Measurements from ENCODE around the gene ADM5. TPM values are rescaled to one million over a fixed set of nuclear protein-coding genes. Genes with fewer than 3 reads are reported as not detected.

Gene ADM5
- total and polyA plus RNA-seq, 10 of the 15 experiments (the other 5 are each of a cell fraction or from before 2014, with no cell fraction given) = 0.05 to 6.0 (median 1.2) TPM; not detected in 1

DNA sequence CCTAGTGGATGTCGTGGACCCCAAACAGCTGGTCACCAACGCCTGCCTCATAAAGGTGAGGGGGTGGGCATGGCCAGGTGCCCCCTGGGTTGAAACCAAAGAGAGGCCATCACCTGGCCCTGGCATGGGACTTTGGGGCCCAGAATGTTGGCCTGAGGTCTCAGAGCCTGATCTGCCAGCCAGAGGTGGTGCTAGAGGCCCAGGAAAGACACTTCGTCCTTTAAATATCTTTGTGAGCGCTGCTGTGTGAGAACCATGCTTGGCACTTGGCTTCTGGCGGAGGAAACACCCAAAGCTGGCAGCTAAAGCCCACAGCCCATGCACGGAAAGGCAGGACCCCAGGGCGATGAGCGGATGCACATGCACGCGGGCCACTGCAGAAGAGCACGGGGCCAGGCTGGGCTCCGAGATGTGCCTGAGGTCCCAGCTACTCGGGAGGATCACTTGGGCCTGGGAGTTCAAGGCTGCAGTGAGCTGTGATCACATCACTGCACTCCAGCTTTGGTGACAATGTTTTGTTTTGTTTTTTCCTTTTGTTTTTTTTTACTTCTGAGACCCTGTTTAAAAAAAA, 4.3 kb upstream of the ADM5 start:
- Histone ChIP-seq H3K27ac (ENCODE audit: control insufficient read depth, insufficient read depth) (no peak overlapping the region), H4K20me1 (ENCODE audit: control insufficient read depth, insufficient read depth) (peaks cover 10% of the 10 kb centered on the region), H3K4me1 (ENCODE audit: control insufficient read depth, insufficient read depth, low read length) (peaks cover 8% of the 10 kb centered on the region), H3K4me3 (no peak overlapping the region), H3K27me3 (replicated peaks in 1 of 2; ENCODE audit: control insufficient read depth in 2 of 2, insufficient read depth in 2 of 2, low read length in 1 of 2) (no peaks in the 10 kb centered on the region), H3K9me3 (replicated peaks; ENCODE audit: control insufficient read depth, insufficient read depth, low read length) (no peaks in the 10 kb centered on the region), H3K4me2 (ENCODE audit: control insufficient read depth, insufficient read depth) (no peak overlapping the region), H2AFZ (ENCODE audit: control insufficient read depth, low read depth, low read length) (no peak overlapping the region), H3K79me2 (ENCODE audit: control insufficient read depth, insufficient read depth, low read length) (peaks cover 19% of the 10 kb centered on the region), H3K36me3 (ENCODE audit: control insufficient read depth in 2 of 2, insufficient read depth in 2 of 2, low read length in 1 of 2) (peaks cover 24 to 48% of the 10 kb centered on the region in 2 experiments), H3K9ac (ENCODE audit: control insufficient read depth, insufficient read depth, low read length) (no peak overlapping the region)
- SMC1A ChIA-PET (ENCODE audit: uncharacterized antibody, unreplicated experiment) = no interaction called here
- intact Hi-C loops (cut with micrococcal nuclease; ENCODE audit: unreplicated experiment) = no loop called here
- 97% methylated on average over 13 of the region's 13 CpGs for WGBS (ENCODE audit: insufficient coverage, insufficient replicate concordance, low lambda C conversion rate, missing lambda C conversion rate)
- no peak for ATAC-seq
- RAD21 ChIA-PET (ENCODE audit: unreplicated experiment) = no interaction called here
- CTCF ChIA-PET = interaction anchor here (0.8 to 2.0 kb wide), 5 partner anchors 12 to 177 kb away, joined by 3 to 6 read pairs (median 3); no protein-coding TSS in a partner anchor
- BruUV-seq (replicated peaks) = no TSS peak
- POLR2A ChIA-PET = no interaction called here
- DNase-seq (ENCODE audit: low read depth, low spot score) = no peak
- TF ChIP-seq, protein P1, sequence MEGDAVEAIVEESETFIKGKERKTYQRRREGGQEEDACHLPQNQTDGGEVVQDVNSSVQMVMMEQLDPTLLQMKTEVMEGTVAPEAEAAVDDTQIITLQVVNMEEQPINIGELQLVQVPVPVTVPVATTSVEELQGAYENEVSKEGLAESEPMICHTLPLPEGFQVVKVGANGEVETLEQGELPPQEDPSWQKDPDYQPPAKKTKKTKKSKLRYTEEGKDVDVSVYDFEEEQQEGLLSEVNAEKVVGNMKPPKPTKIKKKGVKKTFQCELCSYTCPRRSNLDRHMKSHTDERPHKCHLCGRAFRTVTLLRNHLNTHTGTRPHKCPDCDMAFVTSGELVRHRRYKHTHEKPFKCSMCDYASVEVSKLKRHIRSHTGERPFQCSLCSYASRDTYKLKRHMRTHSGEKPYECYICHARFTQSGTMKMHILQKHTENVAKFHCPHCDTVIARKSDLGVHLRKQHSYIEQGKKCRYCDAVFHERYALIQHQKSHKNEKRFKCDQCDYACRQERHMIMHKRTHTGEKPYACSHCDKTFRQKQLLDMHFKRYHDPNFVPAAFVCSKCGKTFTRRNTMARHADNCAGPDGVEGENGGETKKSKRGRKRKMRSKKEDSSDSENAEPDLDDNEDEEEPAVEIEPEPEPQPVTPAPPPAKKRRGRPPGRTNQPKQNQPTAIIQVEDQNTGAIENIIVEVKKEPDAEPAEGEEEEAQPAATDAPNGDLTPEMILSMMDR (IDR thresholded peaks at IDR 0.05 in 2 of 3, conservative IDR thresholded peaks at IDR 0.05 in 1 of 3; ENCODE audit: control insufficient read depth in 2 of 3, extremely low read depth in 1 of 3, insufficient read depth in 1 of 3, low read depth in 3 of 3, low read length in 3 of 3) = peak in 1 of 3 experiments; percentile 8; a peak in 1 of 6 replicates
- no peak for TF ChIP-seq ZZZ3 (IDR thresholded peaks at IDR 0.05; ENCODE audit: control insufficient read depth, insufficient read length, low read depth)
- no peak for TF ChIP-seq SIX5 (IDR thresholded peaks at IDR 0.05; ENCODE audit: low read depth, low read length, severe bottlenecking)
- in situ Hi-C loops (cut with MboI) = no loop called here
- no peak for FAIRE-seq

DNA sequence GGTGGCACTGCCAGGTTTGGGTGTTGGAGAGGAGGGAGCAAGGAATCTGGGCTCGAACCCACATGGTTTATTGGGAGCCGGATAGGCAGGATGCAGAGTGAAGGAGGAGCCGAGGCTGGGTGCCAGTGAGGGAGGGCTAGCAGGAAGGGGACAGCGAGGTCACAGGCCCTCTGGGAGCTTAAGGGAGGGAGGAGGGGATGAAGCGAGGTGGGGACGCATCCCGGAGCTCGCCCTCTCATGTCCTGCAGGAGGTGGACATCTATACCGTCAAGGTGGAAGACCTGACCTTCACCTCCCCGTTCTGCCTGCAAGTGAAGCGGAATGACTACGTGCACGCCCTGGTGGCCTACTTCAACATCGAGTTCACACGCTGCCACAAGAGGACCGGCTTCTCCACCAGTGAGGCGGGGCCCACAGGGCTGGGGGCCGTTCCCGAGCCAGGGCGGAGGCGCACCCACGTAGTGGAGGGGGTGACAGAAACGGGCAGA, 3.5 kb upstream of the ADM5 start:
- H3K79me2 ChIP-seq (ENCODE audit: control insufficient read depth, insufficient read depth, low read length) = peaks cover 11% of the 10 kb centered on the region
- peaks cover 14% of the 10 kb centered on the region for H3K4me1 ChIP-seq (ENCODE audit: control insufficient read depth, insufficient read depth, low read length)
- no peaks in the 10 kb centered on the region; the same call in 2 of the 3 replicates for H3K9me3 ChIP-seq (replicated peaks; ENCODE audit: control insufficient read depth, insufficient read depth, low read length)
- H3K4me3 ChIP-seq = no peak overlapping the region
- POLR2A ChIA-PET = interaction anchor here (0.8 kb wide), 1 partner anchor 114 kb away, joined by 6 read pairs; no protein-coding TSS in a partner anchor
- H3K4me2 ChIP-seq (ENCODE audit: control insufficient read depth, insufficient read depth) = no peak overlapping the region
- intact Hi-C loops (cut with micrococcal nuclease; ENCODE audit: unreplicated experiment) = no loop called here
- TF ChIP-seq, protein P2, sequence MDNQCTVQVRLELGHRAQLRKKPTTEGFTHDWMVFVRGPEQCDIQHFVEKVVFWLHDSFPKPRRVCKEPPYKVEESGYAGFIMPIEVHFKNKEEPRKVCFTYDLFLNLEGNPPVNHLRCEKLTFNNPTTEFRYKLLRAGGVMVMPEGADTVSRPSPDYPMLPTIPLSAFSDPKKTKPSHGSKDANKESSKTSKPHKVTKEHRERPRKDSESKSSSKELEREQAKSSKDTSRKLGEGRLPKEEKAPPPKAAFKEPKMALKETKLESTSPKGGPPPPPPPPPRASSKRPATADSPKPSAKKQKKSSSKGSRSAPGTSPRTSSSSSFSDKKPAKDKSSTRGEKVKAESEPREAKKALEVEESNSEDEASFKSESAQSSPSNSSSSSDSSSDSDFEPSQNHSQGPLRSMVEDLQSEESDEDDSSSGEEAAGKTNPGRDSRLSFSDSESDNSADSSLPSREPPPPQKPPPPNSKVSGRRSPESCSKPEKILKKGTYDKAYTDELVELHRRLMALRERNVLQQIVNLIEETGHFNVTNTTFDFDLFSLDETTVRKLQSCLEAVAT (IDR thresholded peaks at IDR 0.05) = no peak
- TF ChIP-seq POLR2AphosphoS5 (IDR thresholded peaks at IDR 0.05; ENCODE audit: low read length) (peak; percentile 57; the same call in 1 of the 2 replicates), POLR2A (IDR thresholded peaks at IDR 0.05; ENCODE audit: low read depth, low read length) (peak; percentile 66)
- H3K27me3 ChIP-seq (replicated peaks in 1 of 2; ENCODE audit: control insufficient read depth in 2 of 2, insufficient read depth in 2 of 2, low read length in 1 of 2) = no peaks in the 10 kb centered on the region; a peak in 1 of 4 replicates
- FAIRE-seq (no peak), ATAC-seq (no peak), DNase-seq (ENCODE audit: low read depth, low spot score) (no peak)
- BruUV-seq (replicated peaks) = no TSS peak
- H2AFZ ChIP-seq (ENCODE audit: control insufficient read depth, low read depth, low read length) = no peak overlapping the region
- RAD21 ChIA-PET (ENCODE audit: unreplicated experiment) = no interaction called here
- 94% methylated on average over 23 of the region's 23 CpGs for WGBS (ENCODE audit: insufficient coverage, insufficient replicate concordance, low lambda C conversion rate, missing lambda C conversion rate)
- CTCF ChIA-PET = interaction anchor here (0.8 to 2.0 kb wide), 4 partner anchors 22 to 177 kb away, joined by 3 to 6 read pairs (median 3); no protein-coding TSS in a partner anchor
- no peak overlapping the region for H3K27ac ChIP-seq (ENCODE audit: control insufficient read depth, insufficient read depth)
- in situ Hi-C loops (cut with MboI) = no loop called here
- no peak overlapping the region for H3K9ac ChIP-seq (ENCODE audit: control insufficient read depth, insufficient read depth, low read length)
- H3K36me3 ChIP-seq (ENCODE audit: control insufficient read depth in 2 of 2, insufficient read depth in 2 of 2, low read length in 1 of 2) = peaks cover 24 to 45% of the 10 kb centered on the region in 2 experiments
- H4K20me1 ChIP-seq (ENCODE audit: control insufficient read depth, insufficient read depth) = peaks cover 9% of the 10 kb centered on the region
- SMC1A ChIA-PET (ENCODE audit: uncharacterized antibody, unreplicated experiment) = interaction anchor here (0.7 kb wide), 1 partner anchor 301 kb away, joined by 3 read pairs; no protein-coding TSS in a partner anchor
